ENCODE measurements around the gene ADAP1. TPM values are rescaled to one million over a fixed set of nuclear protein-coding genes. Genes with fewer than 3 reads are reported as not detected.
"Not testable (repeated sequence)": the region's sequence is repeated elsewhere in the genome, so short reads cannot be mapped to it uniquely, and the experiment has no call there.

ADAP1 gene
- total RNA-seq, 4 donors from 2014 or later: 44.8 to 106 (median 60.1) TPM

- 100% methylated on average over 1 of the region's 13 CpGs for WGBS, 2 donors (ENCODE audit: low coverage in 1 of 2)
- no peak for TF ChIP-seq POLR2AphosphoS5 (IDR thresholded peaks at IDR 0.05)
- no peak for TF ChIP-seq EP300 (IDR thresholded peaks at IDR 0.05)
- TF ChIP-seq CTCF (IDR thresholded peaks at IDR 0.05): no peak
- no peak for TF ChIP-seq POLR2A (IDR thresholded peaks at IDR 0.05)
- no peak overlapping the region for H3K27ac ChIP-seq
- no peaks in the 10 kb centered on the region for H3K36me3 ChIP-seq
- H3K9me3 ChIP-seq: no peaks in the 10 kb centered on the region
- ATAC-seq: no peak
- no peak overlapping the region for H3K4me3 ChIP-seq
- H3K27me3 ChIP-seq: no peaks in the 10 kb centered on the region
- peaks cover 0 to 5% (median 0%) of the 10 kb centered on the region in 3 donors for H3K4me1 ChIP-seq
Measured at GRCh38 chr7:945147-945555, 9.3 kb downstream of the ADAP1 start.

- Histone ChIP-seq H3K27ac (no peak overlapping the region), H3K9me3 (no peaks in the 10 kb centered on the region), H3K27me3 (no peaks in the 10 kb centered on the region), H3K4me3 (no peak overlapping the region), H3K4me1 (peaks cover 0 to under 1% (median 0%) of the 10 kb centered on the region in 3 donors), H3K36me3 (no peaks in the 10 kb centered on the region)
- no peak for ATAC-seq
- WGBS, 2 donors (ENCODE audit: low coverage in 1 of 2): 71 to 73% methylated on average over 1 to 5 of the region's 5 CpGs
- TF ChIP-seq EP300 (IDR thresholded peaks at IDR 0.05) (no peak), POLR2AphosphoS5 (IDR thresholded peaks at IDR 0.05) (no peak), POLR2A (IDR thresholded peaks at IDR 0.05) (no peak), CTCF (IDR thresholded peaks at IDR 0.05) (no peak)
Measured at GRCh38 chr7:944744-945143, 9.7 kb downstream of the ADAP1 start.

GRCh38 chr7:943793-944192, 10.7 kb downstream of the ADAP1 start:
- not testable (repeated sequence) for H3K36me3 ChIP-seq, H3K27me3 ChIP-seq, H3K4me3 ChIP-seq, ATAC-seq, H3K4me1 ChIP-seq, H3K9me3 ChIP-seq, H3K27ac ChIP-seq
- WGBS, 2 donors (ENCODE audit: low coverage in 1 of 2): 97% methylated on average over 3 of the region's 4 CpGs; no CpG with 5 or more reads in 1 of the 2 donors

GRCh38 chr7:940599-941408, 13.7 kb downstream of the ADAP1 start:
- H3K36me3 ChIP-seq: no peaks in the 10 kb centered on the region
- no peak overlapping the region for H3K4me3 ChIP-seq
- no peaks in the 10 kb centered on the region for H3K4me1 ChIP-seq
- ATAC-seq: no peak
- H3K27ac ChIP-seq: no peak overlapping the region
- no peaks in the 10 kb centered on the region for H3K27me3 ChIP-seq
- TF ChIP-seq CTCF (IDR thresholded peaks at IDR 0.05): no peak
- WGBS, 2 donors (ENCODE audit: low coverage in 1 of 2): 39 to 47% methylated on average over 2 of the region's 2 CpGs
- no peaks in the 10 kb centered on the region for H3K9me3 ChIP-seq

- no peaks in the 10 kb centered on the region for H3K9me3 ChIP-seq
- no peak for TF ChIP-seq POLR2AphosphoS5 (IDR thresholded peaks at IDR 0.05)
- TF ChIP-seq EP300 (IDR thresholded peaks at IDR 0.05): no peak
- TF ChIP-seq CTCF (IDR thresholded peaks at IDR 0.05): no peak
- TF ChIP-seq POLR2A (IDR thresholded peaks at IDR 0.05): no peak
- no peak overlapping the region for H3K4me3 ChIP-seq
- no peak overlapping the region for H3K27ac ChIP-seq
- no peaks in the 10 kb centered on the region for H3K27me3 ChIP-seq
- H3K4me1 ChIP-seq: no peaks in the 10 kb centered on the region
- ATAC-seq: no peak
- peaks cover 0 to 4% of the 10 kb centered on the region in 2 donors for H3K36me3 ChIP-seq
- WGBS, 2 donors (ENCODE audit: low coverage in 1 of 2): 88 to 92% methylated on average over 4 of the region's 4 CpGs
Measured at GRCh38 chr7:939843-940242, 14.6 kb downstream of the ADAP1 start.

Data from gastroesophageal sphincter (tissue), 4 donors.